Upper lobe of left lung (tissue), 6 donors: ENCODE results near the gene FBXW7. TPM values are rescaled to one million over a fixed set of nuclear protein-coding genes. Genes with fewer than 3 reads are reported as not detected.

Source experiments
- ATAC-seq, 2 donors: fragments of 200-7000 bp; cut with Tn5 transposase; one replicate each; pipeline ENCODE4 v1.9.1; 2022; ENCODE audit warnings: mild to moderate bottlenecking in 2 of 2, moderate library complexity in 2 of 2; ENCODE audit not compliant: low FRiP score in 2 of 2
- DNase-seq, 2 donors: peaks; one replicate each; pipeline ENCODE4 v3.0.0-alpha.2; 2019 to 2020
- H3K27ac ChIP-seq, 4 donors: fragments of 200-600 bp; sonication (generic); one replicate each; pipeline ENCODE4 v1.5.1; 2016 to 2019
- H3K27me3 ChIP-seq, 4 donors: fragments of 200-600 bp; sonication (generic); one replicate each; pipeline ENCODE4 v1.5.1; 2017 to 2019
- H3K36me3 ChIP-seq, 4 donors: fragments of 200-600 bp; sonication (generic); one replicate each; pipeline ENCODE4 v1.5.1; 2016 to 2019
- H3K4me1 ChIP-seq, 4 donors: fragments of 200-600 bp; sonication (generic); one replicate each; pipeline ENCODE4 v1.5.1; 2018 to 2019
- H3K4me3 ChIP-seq, 4 donors: fragments of 200-600 bp; sonication (generic); one replicate each; pipeline ENCODE4 v1.5.1; 2017 to 2019; ENCODE audit warnings: mild to moderate bottlenecking in 2 of 4, moderate library complexity in 1 of 4
- H3K9me3 ChIP-seq, 4 donors: fragments of 200-600 bp; sonication (generic); one replicate each; pipeline ENCODE4 v1.5.1; 2018 to 2019
- CTCF ChIP-seq, 6 experiments: fragments of 450-650 bp in 4 of 6; fragments of 200-600 bp in 2 of 6; sonication (generic) in 2 of 6; IDR thresholded peaks; one replicate each; pipeline ENCODE4 v1.5.1; 2016 to 2019; ENCODE audit warnings: antibody characterized with exemption in 6 of 6
- EP300 ChIP-seq, 4 donors: sonication (generic); formaldehyde crosslinking; IDR thresholded peaks; one replicate each; pipeline ENCODE4 v1.5.1; 2017; ENCODE audit warnings: antibody characterized with exemption in 4 of 4, control low read depth in 2 of 4
- POLR2A ChIP-seq, 4 donors: fragments of 450-650 bp; IDR thresholded peaks; one replicate each; pipeline ENCODE4 v1.5.1; 2016 to 2017; ENCODE audit warnings: antibody characterized with exemption in 4 of 4, mild to moderate bottlenecking in 2 of 4
- POLR2AphosphoS5 ChIP-seq, 2 donors: sonication (generic); formaldehyde crosslinking; IDR thresholded peaks; one replicate each; pipeline ENCODE4 v1.5.1; 2017; ENCODE audit warnings: antibody characterized with exemption in 2 of 2
- WGBS, 2 donors: methylation state at CpG; one replicate each; pipeline ENCODE4 v1.1.5; 2017 to 2018; 5-methylcytosine and 5-hydroxymethylcytosine counted together
- total RNA-seq, 6 donors: library from RNA; depleted of rRNA in 4 of 6; stranded (reverse); fragments of >200 nt in 4 of 6; gene quantifications; one replicate each; pipeline versions ENCODE4 v1.1.0 to v1.2.1, GENCODE V29; 2016 to 2021
- donor health status: DM: no; HTN: no; CAD: no; lungs with moderate emphysema.
- donor health status: DM: no; HTN: yes; CAD: no; lungs with severe emphysema.

Gene FBXW7
- total RNA-seq, 6 donors from 2014 or later: 36.5 to 116 (median 52.5) TPM

- Histone ChIP-seq H3K4me1 (no peaks in the 10 kb centered on the region), H3K27ac (no peak overlapping the region), H3K4me3 (no peak overlapping the region), H3K36me3 (peaks cover 0 to 7% (median 0%) of the 10 kb centered on the region in 4 donors), H3K27me3 (no peaks in the 10 kb centered on the region), H3K9me3 (no peaks in the 10 kb centered on the region)
- TF ChIP-seq POLR2AphosphoS5 (IDR thresholded peaks at IDR 0.05) (no peak), POLR2A (IDR thresholded peaks at IDR 0.05) (no peak), CTCF (IDR thresholded peaks at IDR 0.05) (no peak), EP300 (IDR thresholded peaks at IDR 0.05) (no peak)
- ATAC-seq (no peak), DNase-seq (no peak)
Measured at GRCh38 chr4:152344001-152344400, 191.9 kb downstream of the FBXW7 start.

GRCh38 chr4:152342293-152342692 is 193.6 kb downstream of the FBXW7 start:
- WGBS, 2 donors: 98 to 100% methylated on average over 3 of the region's 3 CpGs
- no peak for ATAC-seq

GRCh38 chr4:152340818-152341217 is 195.1 kb downstream of the FBXW7 start:
- Histone ChIP-seq H3K4me1 (no peaks in the 10 kb centered on the region), H3K4me3 (no peak overlapping the region), H3K36me3 (peaks cover 0 to 3% (median 0%) of the 10 kb centered on the region in 4 donors), H3K27me3 (no peaks in the 10 kb centered on the region), H3K9me3 (no peaks in the 10 kb centered on the region), H3K27ac (no peak overlapping the region)
- DNase-seq: no peak
- TF ChIP-seq POLR2A (IDR thresholded peaks at IDR 0.05) (no peak), POLR2AphosphoS5 (IDR thresholded peaks at IDR 0.05) (no peak), EP300 (IDR thresholded peaks at IDR 0.05) (no peak)
- 98% methylated on average over 3 of the region's 3 CpGs for WGBS, 2 donors
- peak in 1 of 2 donors; percentile 77 for ATAC-seq

More at GRCh38 chr4:152342293-152342692, 193.6 kb downstream of the FBXW7 start:
- Histone ChIP-seq H3K4me1 (no peaks in the 10 kb centered on the region), H3K9me3 (no peaks in the 10 kb centered on the region), H3K27ac (no peak overlapping the region), H3K4me3 (no peak overlapping the region), H3K36me3 (peaks cover 0 to 10% (median 0%) of the 10 kb centered on the region in 4 donors), H3K27me3 (no peaks in the 10 kb centered on the region)
- no peak for TF ChIP-seq EP300 (IDR thresholded peaks at IDR 0.05)
- TF ChIP-seq POLR2AphosphoS5 (IDR thresholded peaks at IDR 0.05): no peak
- no peak for TF ChIP-seq CTCF (IDR thresholded peaks at IDR 0.05)
- TF ChIP-seq POLR2A (IDR thresholded peaks at IDR 0.05): no peak
- DNase-seq: no peak

GRCh38 chr4:152339576-152339975 is 196.3 kb downstream of the FBXW7 start:
- 88 to 93% methylated on average over 4 of the region's 4 CpGs for WGBS, 2 donors
- no peak overlapping the region for H3K27ac ChIP-seq
- peaks cover 0 to 3% (median 0%) of the 10 kb centered on the region in 4 donors for H3K36me3 ChIP-seq
- TF ChIP-seq CTCF (IDR thresholded peaks at IDR 0.05): no peak
- no peak for TF ChIP-seq POLR2AphosphoS5 (IDR thresholded peaks at IDR 0.05)
- TF ChIP-seq POLR2A (IDR thresholded peaks at IDR 0.05): no peak
- no peak for TF ChIP-seq EP300 (IDR thresholded peaks at IDR 0.05)
- no peak overlapping the region for H3K4me3 ChIP-seq
- H3K9me3 ChIP-seq: no peaks in the 10 kb centered on the region
- no peaks in the 10 kb centered on the region for H3K4me1 ChIP-seq
- H3K27me3 ChIP-seq: no peaks in the 10 kb centered on the region
- ATAC-seq: no peak
- no peak for DNase-seq

DNA sequence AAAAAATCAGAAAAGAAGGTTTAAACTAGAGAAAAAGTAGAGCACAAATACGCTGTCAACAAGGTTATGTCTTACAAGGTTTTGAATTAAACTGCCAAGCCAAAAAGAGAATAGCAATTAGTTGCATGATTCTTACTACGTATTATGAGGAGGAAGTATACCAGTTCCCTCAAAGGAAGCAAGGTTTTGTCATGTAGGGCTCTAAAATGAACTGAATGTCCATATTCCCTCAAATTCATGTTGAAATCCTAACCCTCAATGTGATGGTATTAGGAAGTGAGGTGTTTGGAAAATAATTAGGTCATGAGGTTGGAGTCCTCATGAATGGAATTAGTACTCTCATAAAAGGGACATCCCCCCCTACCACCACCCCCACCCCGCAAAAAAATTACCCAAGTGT is 201.0 kb downstream of the FBXW7 start:
- Histone ChIP-seq H3K4me1 (no peaks in the 10 kb centered on the region), H3K9me3 (no peaks in the 10 kb centered on the region), H3K4me3 (no peak overlapping the region), H3K36me3 (peaks cover 0 to 20% (median 4%) of the 10 kb centered on the region in 4 donors), H3K27me3 (no peaks in the 10 kb centered on the region), H3K27ac (no peak overlapping the region)
- WGBS, 2 donors: 55 to 60% methylated on average over 3 of the region's 3 CpGs
- TF ChIP-seq POLR2AphosphoS5 (IDR thresholded peaks at IDR 0.05): no peak
- TF ChIP-seq CTCF (IDR thresholded peaks at IDR 0.05): no peak
- TF ChIP-seq POLR2A (IDR thresholded peaks at IDR 0.05): no peak
- TF ChIP-seq EP300 (IDR thresholded peaks at IDR 0.05): no peak
- ATAC-seq: no peak
- DNase-seq: no peak
